Measurements from ENCODE around the gene BNC2.
"Not testable (repeated sequence)": the region's sequence is repeated elsewhere in the genome, so short reads cannot be mapped to it uniquely, and the experiment has no call there.

The BNC2 gene

DNA sequence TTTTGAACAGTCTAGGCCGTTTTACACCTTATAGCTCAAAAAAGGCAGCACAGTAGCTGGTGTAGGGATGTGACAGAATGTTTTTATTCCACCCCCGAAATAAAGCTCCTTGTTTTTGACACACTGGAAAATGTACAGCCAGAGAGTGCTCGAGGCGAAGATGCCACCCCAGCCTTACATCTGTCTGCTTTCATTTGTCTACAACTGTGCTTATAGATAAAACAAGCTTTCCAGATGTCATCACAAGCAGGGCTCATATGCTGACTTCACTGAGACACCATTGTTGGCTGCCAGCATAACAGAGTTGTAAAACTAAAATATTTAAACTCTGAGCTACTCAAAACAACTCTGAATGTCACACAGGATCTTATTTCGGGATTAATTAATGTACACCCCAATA lies 386.3 kb downstream of the BNC2 start:
- Histone ChIP-seq H3K4me1 (ENCODE audit: insufficient read depth, poor library complexity, severe bottlenecking) (no peaks in the 10 kb centered on the region), H3K27ac (ENCODE audit: poor library complexity, severe bottlenecking) (no peak overlapping the region), H3K4me3 (ENCODE audit: severe bottlenecking) (no peak overlapping the region), H3K36me3 (ENCODE audit: low read depth) (no peaks in the 10 kb centered on the region), H3K9me3 (ENCODE audit: severe bottlenecking) (no peaks in the 10 kb centered on the region), H3K27me3 (ENCODE audit: insufficient read depth, poor library complexity, severe bottlenecking) (no peaks in the 10 kb centered on the region)
- no peak for ATAC-seq (ENCODE audit: low read depth)
- no peak for DNase-seq (ENCODE audit: low spot score)
- no peak for TF ChIP-seq CTCF (IDR thresholded peaks at IDR 0.05; ENCODE audit: poor library complexity, severe bottlenecking)

DNA sequence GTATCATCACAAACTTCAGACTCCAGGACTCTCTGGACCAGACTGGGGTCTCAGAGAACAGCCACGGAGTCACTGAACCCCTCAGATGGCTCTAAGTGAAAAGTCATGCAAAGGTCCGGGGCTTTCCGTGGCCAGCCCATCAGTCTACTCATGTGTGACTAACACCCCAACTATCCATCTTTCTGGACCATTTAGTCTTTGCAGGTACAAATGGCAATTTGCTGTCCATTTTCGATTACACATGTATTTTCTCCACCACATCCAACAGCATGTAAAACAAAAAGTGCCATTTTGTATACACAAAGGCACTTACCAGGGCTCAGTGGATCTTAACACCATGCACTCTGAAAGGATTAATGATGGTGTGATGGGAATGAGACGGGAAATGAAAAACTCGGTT lies 387.7 kb downstream of the BNC2 start:
- H3K27ac ChIP-seq (ENCODE audit: poor library complexity, severe bottlenecking): no peak overlapping the region
- no peaks in the 10 kb centered on the region for H3K36me3 ChIP-seq (ENCODE audit: low read depth)
- H3K4me1 ChIP-seq (ENCODE audit: insufficient read depth, poor library complexity, severe bottlenecking): no peaks in the 10 kb centered on the region
- no peaks in the 10 kb centered on the region for H3K27me3 ChIP-seq (ENCODE audit: insufficient read depth, poor library complexity, severe bottlenecking)
- TF ChIP-seq CTCF (IDR thresholded peaks at IDR 0.05; ENCODE audit: poor library complexity, severe bottlenecking): no peak
- ATAC-seq (ENCODE audit: low read depth) (no peak), DNase-seq (ENCODE audit: low spot score) (no peak)
- H3K9me3 ChIP-seq (ENCODE audit: severe bottlenecking): no peaks in the 10 kb centered on the region
- H3K4me3 ChIP-seq (ENCODE audit: severe bottlenecking): no peak overlapping the region

DNA sequence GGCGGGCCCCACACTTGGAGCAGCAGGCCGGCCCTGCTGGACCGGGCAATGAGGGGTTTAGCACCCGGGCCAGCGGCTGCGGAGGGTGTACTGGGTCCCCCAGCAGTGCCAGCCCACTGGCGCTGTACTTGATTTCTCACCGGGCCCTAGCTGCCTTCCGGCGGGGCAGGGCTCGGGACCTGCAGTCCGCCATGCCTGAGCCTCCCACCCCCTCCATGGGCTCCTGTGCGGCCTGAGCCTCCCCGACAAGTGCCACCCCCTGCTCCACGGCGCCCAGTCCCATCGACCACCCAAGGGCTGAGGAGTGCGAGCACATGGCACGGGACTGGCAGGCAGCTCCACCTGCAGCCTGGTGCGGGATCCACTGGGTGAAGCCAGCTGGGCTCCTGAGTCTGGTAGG lies 389.9 kb downstream of the BNC2 start:
- H3K4me1 ChIP-seq (ENCODE audit: insufficient read depth, poor library complexity, severe bottlenecking); H3K4me3 ChIP-seq (ENCODE audit: severe bottlenecking); H3K27me3 ChIP-seq (ENCODE audit: insufficient read depth, poor library complexity, severe bottlenecking); H3K9me3 ChIP-seq (ENCODE audit: severe bottlenecking); ATAC-seq (ENCODE audit: low read depth); H3K36me3 ChIP-seq (ENCODE audit: low read depth); DNase-seq (ENCODE audit: low spot score); H3K27ac ChIP-seq (ENCODE audit: poor library complexity, severe bottlenecking): not testable (repeated sequence)

DNA sequence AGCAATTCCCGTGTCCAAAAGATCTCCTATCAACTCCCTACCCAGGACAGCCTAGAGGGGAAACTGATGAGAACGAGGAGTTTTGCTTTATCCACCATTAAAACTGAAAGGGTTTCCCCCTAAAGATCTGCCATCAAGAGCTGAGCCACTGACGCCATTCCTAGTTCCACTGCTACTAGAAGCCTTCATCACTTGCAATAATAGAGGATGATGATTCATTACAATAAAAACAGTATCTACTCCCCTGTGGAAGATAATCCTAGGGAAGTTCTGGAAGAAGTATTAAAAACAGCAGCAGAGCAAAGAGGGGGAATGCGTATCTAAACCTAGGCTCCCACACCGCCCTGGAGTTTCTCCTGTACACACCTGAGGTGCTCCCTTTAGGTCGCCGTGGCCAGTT lies 394.5 kb downstream of the BNC2 start:
- no peaks in the 10 kb centered on the region for H3K36me3 ChIP-seq (ENCODE audit: low read depth)
- H3K4me1 ChIP-seq (ENCODE audit: insufficient read depth, poor library complexity, severe bottlenecking): no peaks in the 10 kb centered on the region
- H3K27ac ChIP-seq (ENCODE audit: poor library complexity, severe bottlenecking): no peak overlapping the region
- ATAC-seq (ENCODE audit: low read depth): no peak
- H3K27me3 ChIP-seq (ENCODE audit: insufficient read depth, poor library complexity, severe bottlenecking): no peaks in the 10 kb centered on the region
- TF ChIP-seq CTCF (IDR thresholded peaks at IDR 0.05; ENCODE audit: poor library complexity, severe bottlenecking): no peak
- no peaks in the 10 kb centered on the region for H3K9me3 ChIP-seq (ENCODE audit: severe bottlenecking)
- DNase-seq (ENCODE audit: low spot score): no peak
- no peak overlapping the region for H3K4me3 ChIP-seq (ENCODE audit: severe bottlenecking)

- H3K27me3 ChIP-seq (ENCODE audit: insufficient read depth, poor library complexity, severe bottlenecking): no peaks in the 10 kb centered on the region
- no peaks in the 10 kb centered on the region for H3K4me1 ChIP-seq (ENCODE audit: insufficient read depth, poor library complexity, severe bottlenecking)
- no peaks in the 10 kb centered on the region for H3K9me3 ChIP-seq (ENCODE audit: severe bottlenecking)
- DNase-seq (ENCODE audit: low spot score) (no peak), ATAC-seq (ENCODE audit: low read depth) (no peak)
- no peak for TF ChIP-seq CTCF (IDR thresholded peaks at IDR 0.05; ENCODE audit: poor library complexity, severe bottlenecking)
- no peaks in the 10 kb centered on the region for H3K36me3 ChIP-seq (ENCODE audit: low read depth)
- H3K27ac ChIP-seq (ENCODE audit: poor library complexity, severe bottlenecking): no peak overlapping the region
- no peak overlapping the region for H3K4me3 ChIP-seq (ENCODE audit: severe bottlenecking)
Observed at GRCh38 chr9:16475257-16475656, 395.2 kb downstream of the BNC2 start.

Data from RWPE2 (cell line).